Measurements from ENCODE around the gene SYT9. TPM values are rescaled to one million over a fixed set of nuclear protein-coding genes. Genes with fewer than 3 reads are reported as not detected.

Gene SYT9
- total and polyA plus RNA-seq, 2 of the 8 experiments (the other 6 are each of a cell fraction or from before 2014, with no cell fraction given) = 1.5 to 2.9 TPM

DNA sequence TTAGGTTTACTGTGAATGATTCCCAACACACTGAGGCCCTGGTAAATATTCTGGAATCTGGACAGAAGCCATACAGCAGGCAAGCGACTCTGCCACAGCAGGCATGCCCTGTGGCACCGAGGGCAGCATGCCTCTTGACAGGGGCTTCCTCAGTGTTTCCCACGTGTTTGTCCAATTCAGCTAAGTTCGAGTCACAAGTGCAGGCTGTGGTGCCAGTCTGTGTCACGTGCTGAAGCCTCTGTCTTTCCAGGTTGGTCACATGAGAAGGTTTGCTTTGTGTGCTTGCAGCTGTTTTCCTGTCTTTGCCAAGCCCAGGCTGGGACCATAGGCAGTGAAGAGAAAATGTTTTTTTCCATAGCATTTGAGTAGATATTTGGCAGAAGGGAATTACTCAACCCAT is 259.7 kb downstream of the SYT9 start (continued):
- no peak for TF ChIP-seq CHD7 (IDR thresholded peaks at IDR 0.05; ENCODE audit: insufficient replicate concordance, low read length)

Measured in H1 (cell line).